Parathyroid adenoma (tissue), 2 donors: ENCODE results near the gene ARAP3.
A peak's percentile ranks its signal among the peaks of the same experiment; 100 is the strongest.

ENCODE experiments used
- H2AFZ ChIP-seq: fragments of 300-600 bp; sonication (generic); one replicate; pipeline ENCODE4 v1.7.0; 2017; ENCODE audit warnings: antibody characterized with exemption, mild to moderate bottlenecking
- H3K27ac ChIP-seq: fragments of 300-600 bp; sonication (generic); one replicate; pipeline ENCODE4 v1.7.0; 2017
- H3K27me3 ChIP-seq: fragments of 300-600 bp; sonication (generic); one replicate; pipeline ENCODE4 v1.7.0; 2017; ENCODE audit warnings: low read length; ENCODE audit not compliant: control insufficient read depth, insufficient read depth
- H3K36me3 ChIP-seq: fragments of 300-600 bp; sonication (generic); one replicate; pipeline ENCODE4 v1.7.0; 2017; ENCODE audit warnings: low read length; ENCODE audit not compliant: control insufficient read depth, insufficient read depth
- H3K4me1 ChIP-seq: fragments of 300-600 bp; sonication (generic); one replicate; pipeline ENCODE4 v1.7.0; 2017; ENCODE audit warnings: control low read depth
- H3K4me2 ChIP-seq: fragments of 300-600 bp; sonication (generic); one replicate; pipeline ENCODE4 v1.7.0; 2017; ENCODE audit warnings: low read length
- H3K4me3 ChIP-seq: fragments of 300-600 bp; sonication (generic); one replicate; pipeline ENCODE4 v1.7.0; 2017; ENCODE audit warnings: low read depth, low read length
- H3K79me2 ChIP-seq: fragments of 300-600 bp; sonication (generic); one replicate; pipeline ENCODE4 v1.7.0; 2017; ENCODE audit warnings: control low read depth
- H3K9ac ChIP-seq: fragments of 300-600 bp; sonication (generic); one replicate; pipeline ENCODE4 v1.7.0; 2017; ENCODE audit warnings: mild to moderate bottlenecking
- H3K9me3 ChIP-seq: fragments of 300-600 bp; sonication (generic); one replicate; pipeline ENCODE4 v1.7.0; 2017; ENCODE audit warnings: low read length; ENCODE audit not compliant: control insufficient read depth
- TF ChIP-seq, protein P1 (sequence below): fragments of 300-600 bp; sonication (generic); IDR thresholded peaks from one replicate; pipeline ENCODE4 v1.7.0; 2017; ENCODE audit warnings: antibody characterized with exemption, mild to moderate bottlenecking
- donor health status: primary hyperparathyroidism.

Gene ARAP3

DNA sequence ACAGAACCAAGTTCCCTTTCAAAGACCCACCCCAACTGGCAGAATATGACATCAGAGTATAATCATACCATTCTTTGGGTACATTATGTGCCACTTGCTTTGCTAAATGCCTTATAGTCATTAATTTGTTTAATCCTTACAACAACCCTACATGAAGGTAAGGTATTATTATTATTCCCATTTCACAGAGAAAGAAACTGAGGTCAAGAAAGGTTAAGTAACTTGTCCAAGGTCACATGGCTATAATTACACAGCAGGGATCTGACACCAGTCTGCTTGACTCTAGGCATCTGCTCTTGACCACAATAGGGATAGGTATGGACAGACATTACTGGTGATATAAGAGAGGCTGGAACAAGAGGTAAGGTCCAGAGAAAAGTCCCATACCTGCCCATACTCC lies 32.1 kb downstream of the ARAP3 start:
- Histone ChIP-seq H3K27ac (peak overlapping the region; percentile 77), H2AFZ (peak overlapping the region; percentile 6), H3K36me3 (no peaks in the 10 kb centered on the region), H3K4me1 (peaks cover 20% of the 10 kb centered on the region), H3K79me2 (peaks cover 2% of the 10 kb centered on the region), H3K9ac (no peak overlapping the region), H3K27me3 (no peaks in the 10 kb centered on the region), H3K4me2 (peak overlapping the region; percentile 96), H3K4me3 (peak overlapping the region; percentile 67), H3K9me3 (no peaks in the 10 kb centered on the region)
- TF ChIP-seq, protein P1, sequence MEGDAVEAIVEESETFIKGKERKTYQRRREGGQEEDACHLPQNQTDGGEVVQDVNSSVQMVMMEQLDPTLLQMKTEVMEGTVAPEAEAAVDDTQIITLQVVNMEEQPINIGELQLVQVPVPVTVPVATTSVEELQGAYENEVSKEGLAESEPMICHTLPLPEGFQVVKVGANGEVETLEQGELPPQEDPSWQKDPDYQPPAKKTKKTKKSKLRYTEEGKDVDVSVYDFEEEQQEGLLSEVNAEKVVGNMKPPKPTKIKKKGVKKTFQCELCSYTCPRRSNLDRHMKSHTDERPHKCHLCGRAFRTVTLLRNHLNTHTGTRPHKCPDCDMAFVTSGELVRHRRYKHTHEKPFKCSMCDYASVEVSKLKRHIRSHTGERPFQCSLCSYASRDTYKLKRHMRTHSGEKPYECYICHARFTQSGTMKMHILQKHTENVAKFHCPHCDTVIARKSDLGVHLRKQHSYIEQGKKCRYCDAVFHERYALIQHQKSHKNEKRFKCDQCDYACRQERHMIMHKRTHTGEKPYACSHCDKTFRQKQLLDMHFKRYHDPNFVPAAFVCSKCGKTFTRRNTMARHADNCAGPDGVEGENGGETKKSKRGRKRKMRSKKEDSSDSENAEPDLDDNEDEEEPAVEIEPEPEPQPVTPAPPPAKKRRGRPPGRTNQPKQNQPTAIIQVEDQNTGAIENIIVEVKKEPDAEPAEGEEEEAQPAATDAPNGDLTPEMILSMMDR: no peak

GRCh38 chr5:141649056-141649688 lies 32.9 kb downstream of the ARAP3 start:
- Histone ChIP-seq H3K4me1 (peaks cover 20% of the 10 kb centered on the region), H3K4me3 (peak overlapping the region; percentile 67), H3K79me2 (peaks cover 2% of the 10 kb centered on the region), H3K36me3 (no peaks in the 10 kb centered on the region), H3K9me3 (no peaks in the 10 kb centered on the region), H3K27ac (peak overlapping the region; percentile 77), H3K9ac (no peak overlapping the region), H2AFZ (peak overlapping the region; percentile 6), H3K4me2 (peak overlapping the region; percentile 96), H3K27me3 (no peaks in the 10 kb centered on the region)
- TF ChIP-seq, protein P1: peak; percentile 38

DNA sequence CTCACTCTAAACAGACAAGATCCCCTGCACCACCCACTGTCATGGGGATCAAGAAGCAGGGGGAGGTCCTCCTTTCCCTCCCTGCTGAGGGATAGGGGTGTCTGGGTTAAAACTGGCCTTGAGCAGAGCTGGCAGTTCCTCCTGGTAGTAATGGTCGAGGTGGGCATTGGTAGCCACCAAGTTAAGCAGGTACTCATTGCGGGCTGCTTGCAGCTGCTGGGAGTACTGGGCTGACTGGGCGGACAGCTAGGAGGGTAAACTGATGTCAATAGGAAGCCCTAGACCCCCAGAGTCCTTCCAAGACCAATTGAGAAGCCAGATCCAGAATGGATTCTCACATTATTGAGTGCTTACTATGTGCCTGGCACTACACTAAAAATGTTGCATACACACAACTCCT lies 34.2 kb downstream of the ARAP3 start:
- no peak overlapping the region for H3K9ac ChIP-seq
- H3K4me3 ChIP-seq: no peak overlapping the region
- H3K27ac ChIP-seq: no peak overlapping the region
- H3K4me2 ChIP-seq: no peak overlapping the region
- TF ChIP-seq, protein P1: no peak
- H3K4me1 ChIP-seq: peaks cover 20% of the 10 kb centered on the region
- no peak overlapping the region for H2AFZ ChIP-seq
- H3K27me3 ChIP-seq: no peaks in the 10 kb centered on the region
- no peaks in the 10 kb centered on the region for H3K36me3 ChIP-seq
- no peaks in the 10 kb centered on the region for H3K9me3 ChIP-seq
- peaks cover 2% of the 10 kb centered on the region for H3K79me2 ChIP-seq

- H3K79me2 ChIP-seq: peaks cover 2% of the 10 kb centered on the region
- no peak overlapping the region for H2AFZ ChIP-seq
- TF ChIP-seq, protein P1: no peak
- H3K27ac ChIP-seq: no peak overlapping the region
- no peaks in the 10 kb centered on the region for H3K27me3 ChIP-seq
- H3K4me2 ChIP-seq: no peak overlapping the region
- no peaks in the 10 kb centered on the region for H3K9me3 ChIP-seq
- H3K4me1 ChIP-seq: peaks cover 20% of the 10 kb centered on the region
- no peaks in the 10 kb centered on the region for H3K36me3 ChIP-seq
- H3K9ac ChIP-seq: no peak overlapping the region
- H3K4me3 ChIP-seq: no peak overlapping the region
Measured at GRCh38 chr5:141647242-141647641, 34.8 kb downstream of the ARAP3 start.

GRCh38 chr5:141646026-141646425 lies 36.0 kb downstream of the ARAP3 start:
- H3K79me2 ChIP-seq: peaks cover 2% of the 10 kb centered on the region
- TF ChIP-seq, protein P1: no peak
- H3K4me1 ChIP-seq: peaks cover 20% of the 10 kb centered on the region
- H3K27me3 ChIP-seq: no peaks in the 10 kb centered on the region
- no peak overlapping the region for H3K4me3 ChIP-seq
- H2AFZ ChIP-seq: no peak overlapping the region
- H3K27ac ChIP-seq: no peak overlapping the region
- H3K9ac ChIP-seq: no peak overlapping the region
- no peaks in the 10 kb centered on the region for H3K36me3 ChIP-seq
- no peaks in the 10 kb centered on the region for H3K9me3 ChIP-seq
- H3K4me2 ChIP-seq: no peak overlapping the region
